Measurements from ENCODE around the gene PRRX1.
A peak's percentile ranks its signal among the peaks of the same experiment; 100 is the strongest.

The PRRX1 gene

GRCh38 chr1:170680428-170680827 is 16.5 kb downstream of the PRRX1 start:
- H3K4me3 ChIP-seq, result no peak overlapping the region
- H3K27ac ChIP-seq, result no peak overlapping the region

DNA sequence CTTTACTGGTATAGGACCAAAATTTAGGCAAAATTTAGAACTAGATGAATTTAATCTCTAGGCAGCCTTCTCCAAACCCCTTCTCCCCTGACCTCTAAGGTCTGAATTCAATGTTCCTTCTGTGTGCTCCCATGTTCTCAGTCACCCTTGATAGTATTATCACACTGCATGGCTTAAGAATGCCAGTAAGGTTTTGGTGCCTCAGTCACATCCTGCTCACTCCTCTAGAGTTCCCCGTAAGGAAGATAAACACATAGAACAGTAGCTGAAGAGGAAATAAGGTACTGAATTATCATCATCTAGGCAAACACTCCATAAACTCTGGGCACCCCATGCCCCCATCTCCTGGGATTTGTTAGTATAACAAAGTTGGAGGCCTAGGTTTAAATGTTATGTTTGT is 18.2 kb downstream of the PRRX1 start:
- Histone ChIP-seq H3K4me3 (no peak overlapping the region), H3K27ac (peak overlapping the region in 1 of 21 experiments; percentile 6)

- H3K4me3 ChIP-seq, result no peak overlapping the region
- peak overlapping the region in 1 of 21 experiments; percentile 6 for H3K27ac ChIP-seq
These were observed 18.9 kb downstream of the PRRX1 start for GRCh38 chr1:170682809-170683208.

DNA sequence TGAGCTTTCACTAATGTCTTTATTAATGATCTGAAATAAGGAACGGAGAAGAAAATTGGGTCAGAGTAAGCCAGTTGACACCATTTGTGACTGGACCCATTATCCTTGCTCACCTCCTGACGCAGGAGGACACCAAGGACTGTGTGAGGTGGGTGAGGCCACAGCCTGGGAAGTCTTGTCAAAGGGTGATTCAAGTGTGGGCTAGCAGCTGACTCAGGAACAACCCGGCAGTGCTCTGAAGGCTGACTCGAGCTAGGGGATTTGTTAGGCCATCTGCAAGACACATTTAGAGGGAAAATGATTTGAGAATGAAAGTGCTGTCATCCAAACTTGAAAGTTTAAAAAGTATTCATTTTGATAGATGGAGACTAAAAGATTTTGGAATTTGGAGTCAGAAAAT is 21.2 kb downstream of the PRRX1 start:
- no peak overlapping the region for H3K4me3 ChIP-seq
- peak overlapping the region in 1 of 21 experiments; percentile 54 for H3K27ac ChIP-seq

DNA sequence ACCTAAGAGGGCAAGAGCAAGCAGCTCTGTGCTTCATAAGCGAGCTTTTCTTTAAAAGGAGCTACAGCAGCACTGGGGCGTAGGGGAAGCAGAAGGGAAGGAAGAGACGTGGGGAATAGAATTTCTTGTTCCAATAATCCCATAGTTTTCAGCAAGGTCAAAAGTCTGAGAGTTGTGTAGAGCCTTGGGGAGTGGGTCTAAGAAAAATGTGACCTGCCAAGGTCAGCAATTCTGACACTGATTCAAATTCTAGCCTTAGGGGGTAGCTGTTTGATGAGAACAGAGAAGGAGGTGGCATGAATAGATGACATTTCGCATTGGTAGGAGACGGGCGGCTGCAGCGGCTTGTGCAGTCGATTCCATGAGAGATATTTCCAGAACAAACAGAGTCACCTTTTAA is 22.4 kb downstream of the PRRX1 start:
- Histone ChIP-seq H3K4me3 (no peak overlapping the region), H3K27ac (peak overlapping the region in 2 of 21 experiments; percentile 11 to 40)

- Histone ChIP-seq H3K27ac (peak overlapping the region in 3 of 21 experiments; percentile 18 to 57 (median 33)), H3K4me3 (no peak overlapping the region)
These were observed 23.7 kb downstream of the PRRX1 start for GRCh38 chr1:170687621-170688020.

- Histone ChIP-seq H3K27ac (peak overlapping the region in 1 of 21 experiments; percentile 15), H3K4me3 (no peak overlapping the region)
These were observed 27.3 kb downstream of the PRRX1 start for GRCh38 chr1:170691258-170691657.

DNA sequence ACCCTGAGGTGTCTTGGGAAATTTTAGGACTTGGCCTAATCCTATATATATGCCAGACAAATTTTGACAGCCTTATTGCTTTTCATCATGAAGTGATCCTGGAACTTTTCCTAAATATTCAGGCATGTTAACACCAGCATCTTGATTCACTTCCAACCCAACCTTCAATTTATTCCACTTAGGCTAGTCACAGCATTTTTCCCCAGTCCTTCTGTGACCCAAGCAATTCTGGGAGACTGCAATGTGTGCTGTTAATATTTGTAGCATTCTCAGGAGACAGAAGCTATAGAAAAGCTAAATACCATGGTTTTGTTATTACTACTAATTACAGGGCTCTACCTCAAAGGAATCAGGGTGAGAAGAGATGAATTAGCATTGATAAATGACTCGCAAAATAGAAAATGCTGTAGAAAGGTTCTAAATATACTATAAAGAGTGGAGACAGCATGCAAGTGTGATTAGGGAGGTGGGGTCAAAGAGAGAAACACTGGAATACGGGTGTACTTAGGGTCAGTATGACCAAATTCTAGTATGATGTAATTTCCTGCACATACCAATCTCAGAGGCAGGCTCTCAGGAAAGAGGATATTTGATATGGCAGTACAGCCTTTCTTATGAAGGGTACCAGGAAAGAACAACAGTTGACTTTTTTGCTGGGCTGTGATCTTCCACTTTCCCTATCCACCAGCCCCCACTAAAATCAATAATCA is 29.1 kb downstream of the PRRX1 start:
- peak overlapping the region in 3 of 21 experiments; percentile 11 to 45 (median 34) for H3K27ac ChIP-seq

GRCh38 chr1:170694172-170694926 is 30.4 kb downstream of the PRRX1 start:
- H3K27ac ChIP-seq, result peak overlapping the region in 3 of 21 experiments; percentile 11 to 34 (median 31)
- H3K4me3 ChIP-seq, result no peak overlapping the region

More for the DNA sequence above, 29.1 kb downstream of the PRRX1 start:
- no peak overlapping the region for H3K4me3 ChIP-seq

- peak overlapping the region in 4 of 21 experiments; percentile 34 to 62 (median 44) for H3K27ac ChIP-seq
These were observed 32.1 kb downstream of the PRRX1 start for GRCh38 chr1:170695955-170696590.

GRCh38 chr1:170696591-170697290 is 32.8 kb downstream of the PRRX1 start:
- no peak overlapping the region for H3K4me3 ChIP-seq
- H3K27ac ChIP-seq, result peak overlapping the region in 9 of 21 experiments; percentile 1 to 62 (median 43)

More at GRCh38 chr1:170695955-170696590, 32.1 kb downstream of the PRRX1 start:
- no peak overlapping the region for H3K4me3 ChIP-seq

DNA sequence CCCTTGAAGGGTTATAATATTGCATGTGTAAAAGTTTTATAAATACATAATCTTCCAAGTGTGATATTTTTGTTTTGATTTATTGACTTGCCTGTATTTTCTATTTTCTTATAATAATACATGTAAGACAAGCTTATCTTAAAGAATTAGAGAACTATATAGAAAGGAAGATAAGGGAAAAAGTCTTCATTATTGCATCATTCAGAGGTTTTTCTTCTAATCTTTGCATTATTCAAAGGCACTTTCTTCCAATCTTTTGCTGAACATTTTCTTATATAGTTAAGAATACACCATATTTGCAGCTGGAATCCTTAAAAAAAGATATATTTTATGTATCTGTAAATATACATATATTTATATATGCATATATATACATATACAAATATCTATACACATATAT is 33.4 kb downstream of the PRRX1 start:
- no peak overlapping the region for H3K4me3 ChIP-seq
- H3K27ac ChIP-seq, result peak overlapping the region in 4 of 21 experiments; percentile 43 to 62 (median 44)

- Histone ChIP-seq H3K4me3 (no peak overlapping the region), H3K27ac (peak overlapping the region in 9 of 21 experiments; percentile 17 to 78 (median 35))
These were observed 34.7 kb downstream of the PRRX1 start for GRCh38 chr1:170698301-170699275.

DNA sequence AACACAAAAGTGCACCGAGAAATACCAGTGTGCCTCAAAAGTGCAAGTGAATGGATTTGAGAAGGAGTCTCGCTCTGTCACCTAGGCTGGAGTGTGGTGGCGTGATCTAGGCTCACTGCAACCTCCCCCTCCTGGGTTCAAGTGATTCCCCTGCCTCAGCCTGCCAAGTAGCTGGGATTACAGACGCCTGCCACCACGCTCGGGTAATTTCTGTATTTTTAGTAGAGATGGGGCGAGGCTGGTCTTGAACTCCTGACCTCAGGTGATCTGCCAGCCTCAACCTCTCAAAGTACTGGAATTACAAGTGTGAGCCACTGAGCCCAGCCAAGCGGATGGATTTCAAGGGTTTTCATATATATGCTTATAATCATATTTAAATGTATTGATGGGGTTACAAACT is 35.8 kb downstream of the PRRX1 start:
- Histone ChIP-seq H3K27ac (peak overlapping the region in 5 of 21 experiments; percentile 44 to 78 (median 54)), H3K4me3 (no peak overlapping the region)

- peak overlapping the region in 4 of 21 experiments; percentile 32 to 78 (median 62) for H3K27ac ChIP-seq
- no peak overlapping the region for H3K4me3 ChIP-seq
These were observed 37.1 kb downstream of the PRRX1 start for GRCh38 chr1:170700842-170701615.

- peak overlapping the region in 1 of 21 experiments; percentile 42 for H3K27ac ChIP-seq
- H3K4me3 ChIP-seq, result no peak overlapping the region
These were observed 38.0 kb downstream of the PRRX1 start for GRCh38 chr1:170701962-170702361.

GRCh38 chr1:170703591-170703990 is 39.7 kb downstream of the PRRX1 start:
- no peak overlapping the region for H3K27ac ChIP-seq
- H3K4me3 ChIP-seq, result no peak overlapping the region

GRCh38 chr1:170704256-170704655 is 40.3 kb downstream of the PRRX1 start:
- H3K4me3 ChIP-seq, result no peak overlapping the region

More at GRCh38 chr1:170704256-170704655, 40.3 kb downstream of the PRRX1 start:
- H3K27ac ChIP-seq, result no peak overlapping the region

Measured in skin epidermis (tissue), 12 donors.